Measurements from ENCODE around the gene DUSP22.
"Not testable (repeated sequence)": the region's sequence is repeated elsewhere in the genome, so short reads cannot be mapped to it uniquely, and the experiment has no call there.

The DUSP22 gene

DNA sequence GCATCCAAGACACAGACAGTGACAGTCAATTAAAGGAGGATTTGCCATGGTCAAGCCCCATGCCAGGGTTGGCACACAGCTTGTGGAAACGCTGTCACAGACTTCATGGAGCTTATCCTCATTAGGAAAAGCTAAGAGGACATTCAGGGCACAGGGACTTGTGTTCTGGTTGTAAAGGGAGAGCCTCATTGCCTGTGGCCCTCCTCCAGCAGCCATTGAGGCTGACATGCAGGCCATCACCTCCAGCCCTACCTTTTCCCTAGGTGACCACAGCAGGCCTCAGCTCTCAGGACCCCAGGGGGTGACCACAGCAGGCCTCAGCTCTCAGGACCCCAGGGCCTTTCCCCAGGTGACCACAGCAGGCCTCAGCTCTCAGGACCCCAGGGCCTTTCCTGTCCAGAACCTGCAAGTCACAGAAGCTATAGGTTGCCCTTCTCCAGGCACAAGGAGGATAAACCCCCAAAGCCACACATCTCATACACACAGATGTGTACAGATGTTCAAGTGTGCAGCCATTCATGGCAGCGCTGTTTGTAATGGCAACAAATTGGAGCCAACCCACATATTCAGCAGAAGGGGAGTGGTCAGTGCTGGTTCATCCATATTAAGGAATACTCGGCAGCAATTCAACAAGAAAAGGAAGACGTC, 26.1 kb downstream of the DUSP22 start:
- Mint-ChIP-seq H3K27me3 (ENCODE audit: low read depth) (no peaks in the 10 kb centered on the region), H3K4me3 (no peak overlapping the region)

DNA sequence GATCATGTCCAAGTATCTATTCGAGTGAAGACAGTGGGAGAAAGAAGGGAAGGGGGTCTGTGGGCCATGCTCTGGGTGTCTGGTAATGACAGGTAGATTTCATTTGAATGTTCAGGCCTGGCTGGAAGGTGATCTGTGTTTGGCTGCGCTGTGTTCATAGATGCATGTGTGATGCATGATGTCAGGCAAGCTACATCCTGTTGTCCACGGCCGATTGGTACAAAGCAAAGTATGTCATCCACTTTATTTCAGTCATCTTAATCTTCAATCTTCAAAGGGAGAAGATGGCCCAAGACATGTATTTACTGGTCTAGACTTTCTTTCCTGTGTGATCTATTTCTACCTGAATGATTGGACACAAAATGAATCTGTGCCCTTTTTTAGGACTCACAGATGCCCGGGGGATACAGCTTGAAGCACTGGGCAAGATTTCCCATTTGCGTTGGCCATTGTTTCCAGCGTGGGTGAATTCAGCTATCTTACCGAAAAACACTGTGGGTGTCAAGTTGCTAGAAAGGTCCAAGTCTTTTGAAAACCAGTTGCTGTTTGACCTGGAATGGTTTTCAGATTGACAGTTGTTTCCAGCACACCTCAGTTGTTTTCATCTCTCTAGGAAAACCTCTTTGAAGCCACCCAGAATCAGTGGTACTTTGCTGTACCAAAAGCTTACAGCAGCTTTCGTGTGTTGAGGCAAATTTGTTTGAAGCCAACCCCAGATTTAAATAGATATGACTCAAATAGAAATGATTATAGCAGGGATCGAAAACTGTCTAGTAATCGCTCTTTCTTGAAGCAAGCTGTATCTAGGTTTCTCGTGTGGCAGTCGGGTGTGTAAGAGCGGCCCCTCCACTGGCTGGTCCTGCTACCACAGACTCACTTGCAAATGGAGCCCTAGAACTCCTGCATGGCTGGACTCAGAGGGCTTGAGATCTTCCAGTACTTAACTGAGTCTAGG, 27.2 kb downstream of the DUSP22 start:
- no peak overlapping the region for H3K27ac Mint-ChIP-seq
- peaks cover 22% of the 10 kb centered on the region for H3K4me1 Mint-ChIP-seq (ENCODE audit: low read depth)
- no peaks in the 10 kb centered on the region for H3K9me3 Mint-ChIP-seq
- peaks cover 3% of the 10 kb centered on the region for H3K36me3 Mint-ChIP-seq (ENCODE audit: low read depth)
- H3K4me3 Mint-ChIP-seq, result no peak overlapping the region
- H3K27me3 Mint-ChIP-seq (ENCODE audit: low read depth), result no peaks in the 10 kb centered on the region

More for the DNA sequence above, 26.1 kb downstream of the DUSP22 start:
- H3K36me3 Mint-ChIP-seq (ENCODE audit: low read depth), result peaks cover 2% of the 10 kb centered on the region
- H3K27ac Mint-ChIP-seq, result no peak overlapping the region
- no peaks in the 10 kb centered on the region for H3K9me3 Mint-ChIP-seq
- peaks cover 22% of the 10 kb centered on the region for H3K4me1 Mint-ChIP-seq (ENCODE audit: low read depth)

DNA sequence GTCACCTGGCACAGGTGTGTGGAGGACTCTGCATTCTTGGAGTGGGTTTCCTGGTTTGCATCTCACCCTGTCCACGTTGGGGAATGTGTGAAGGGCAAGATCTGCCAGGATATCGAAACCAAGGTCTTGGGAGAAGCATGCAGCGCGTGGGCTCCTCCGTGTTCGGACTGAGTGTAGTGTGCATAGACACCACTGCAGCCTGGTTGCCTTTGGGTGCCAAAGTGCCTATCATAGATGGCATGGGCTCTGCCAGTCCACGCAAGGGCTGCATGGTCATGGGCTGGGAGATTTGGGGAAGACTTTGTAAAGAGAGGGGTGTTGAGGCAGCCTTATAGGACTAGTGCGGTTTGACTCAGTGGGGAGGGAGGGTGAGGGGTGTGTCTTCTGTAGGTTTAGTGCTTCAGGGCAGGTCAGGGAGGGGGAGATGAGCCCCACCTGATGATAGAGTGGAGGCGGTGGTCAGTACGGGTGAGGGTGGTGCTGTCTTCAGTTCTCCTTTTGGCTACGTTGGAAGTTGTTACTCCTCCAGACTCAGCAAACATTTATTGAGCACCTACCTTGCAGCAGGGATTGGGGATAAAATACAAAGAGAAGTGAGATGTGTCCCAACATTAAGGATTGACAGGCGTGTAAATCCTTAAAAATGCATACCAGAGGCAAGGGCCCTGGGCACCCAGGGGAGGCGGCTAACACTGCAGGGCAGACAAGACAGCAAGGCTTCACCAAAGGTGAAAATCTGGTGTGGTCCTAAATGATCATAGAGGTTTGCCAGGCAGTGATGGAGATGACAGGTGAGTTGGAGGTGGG, 28.3 kb downstream of the DUSP22 start:
- Mint-ChIP-seq H3K4me1 (ENCODE audit: low read depth) (peaks cover 22% of the 10 kb centered on the region), H3K27ac (no peak overlapping the region), H3K4me3 (no peak overlapping the region), H3K36me3 (ENCODE audit: low read depth) (peaks cover 5% of the 10 kb centered on the region), H3K9me3 (no peaks in the 10 kb centered on the region), H3K27me3 (ENCODE audit: low read depth) (no peaks in the 10 kb centered on the region)

DNA sequence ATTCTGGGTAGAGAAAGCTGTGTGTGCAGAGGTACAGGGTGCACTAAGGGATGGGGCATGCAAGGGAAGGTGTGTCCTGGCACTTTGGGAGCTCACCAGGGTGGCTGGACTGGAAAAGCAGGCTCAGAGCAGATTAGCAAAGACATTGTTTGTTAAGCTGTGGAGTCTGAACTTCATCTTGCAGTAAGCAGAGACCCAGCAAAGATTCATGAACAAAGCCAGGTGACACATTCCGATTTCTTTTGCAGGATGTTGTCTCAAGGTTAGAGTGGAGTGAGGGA, 28.8 kb downstream of the DUSP22 start:
- Mint-ChIP-seq H3K4me3 (no peak overlapping the region), H3K27ac (no peak overlapping the region), H3K4me1 (ENCODE audit: low read depth) (peaks cover 20% of the 10 kb centered on the region), H3K9me3 (no peaks in the 10 kb centered on the region), H3K36me3 (ENCODE audit: low read depth) (peaks cover 3% of the 10 kb centered on the region), H3K27me3 (ENCODE audit: low read depth) (no peaks in the 10 kb centered on the region)

DNA sequence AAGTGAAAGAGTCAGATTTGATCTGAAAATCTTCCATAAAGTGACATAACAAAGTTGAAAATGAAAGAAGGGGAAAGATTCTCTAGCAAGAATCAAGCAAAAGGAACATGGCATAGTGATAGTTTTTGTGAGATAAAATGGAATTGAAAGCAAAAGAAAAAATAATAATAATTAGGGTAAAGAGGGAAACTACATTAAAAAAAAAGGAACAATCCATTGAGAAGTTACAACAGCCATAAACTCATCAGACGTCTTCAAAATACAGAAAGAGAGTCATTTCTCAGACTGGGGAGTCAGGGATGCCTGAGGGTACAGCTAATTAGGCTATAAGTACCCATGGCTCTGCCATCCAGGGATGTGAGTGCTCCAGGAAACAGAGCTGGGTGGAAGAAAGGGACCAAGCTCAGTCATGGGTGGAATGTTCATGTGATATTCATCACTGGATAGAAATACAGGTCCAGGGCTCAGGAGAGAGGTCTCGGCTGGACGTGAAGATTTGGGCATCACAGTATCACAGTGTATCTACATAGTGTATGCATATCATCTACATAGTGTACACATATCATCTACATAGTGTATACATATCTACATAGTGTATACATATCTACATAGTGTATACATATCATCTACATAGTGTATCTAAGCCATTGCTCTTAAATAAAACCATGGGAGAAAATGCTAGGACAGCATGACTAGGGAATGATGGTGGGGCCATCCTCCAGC, 29.4 kb downstream of the DUSP22 start:
- Mint-ChIP-seq H3K27me3 (ENCODE audit: low read depth) (no peaks in the 10 kb centered on the region), H3K4me1 (ENCODE audit: low read depth) (peaks cover 20% of the 10 kb centered on the region), H3K4me3 (no peak overlapping the region), H3K27ac (no peak overlapping the region), H3K9me3 (no peaks in the 10 kb centered on the region), H3K36me3 (ENCODE audit: low read depth) (peaks cover 5% of the 10 kb centered on the region)

DNA sequence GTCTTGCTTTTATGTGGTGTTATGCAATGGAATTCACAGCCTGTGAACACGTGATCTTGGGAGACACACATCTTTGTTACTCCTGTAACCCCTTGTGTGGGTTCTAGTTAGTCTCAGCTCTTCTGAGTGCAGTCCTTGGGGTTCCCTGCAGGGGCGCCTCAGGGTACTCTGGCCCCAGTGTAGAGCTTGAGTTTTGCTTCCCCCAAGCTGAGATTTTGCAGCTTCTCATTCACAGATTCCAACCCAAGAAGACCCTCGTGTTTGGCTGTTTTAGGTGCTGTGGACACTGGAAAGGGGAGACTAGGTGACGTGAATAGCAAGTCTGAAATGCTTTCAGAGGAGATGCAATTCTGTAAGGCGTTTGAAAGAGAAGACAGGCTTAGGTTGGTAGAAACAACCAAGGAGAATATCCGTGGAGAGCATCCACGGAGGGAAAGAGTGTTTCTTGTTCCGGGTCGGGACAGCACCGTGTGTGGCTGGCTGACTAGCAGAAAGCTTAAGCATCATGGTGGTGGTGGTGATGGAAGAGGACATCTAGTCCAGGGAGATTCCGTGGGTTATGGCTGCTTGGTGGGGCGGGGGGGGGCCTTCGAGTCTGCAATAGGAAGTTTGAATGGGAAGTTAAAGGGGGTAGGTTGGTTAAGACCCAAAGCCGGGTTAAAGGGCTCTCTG, 30.1 kb downstream of the DUSP22 start:
- peaks cover 6% of the 10 kb centered on the region for H3K36me3 Mint-ChIP-seq (ENCODE audit: low read depth)

DNA sequence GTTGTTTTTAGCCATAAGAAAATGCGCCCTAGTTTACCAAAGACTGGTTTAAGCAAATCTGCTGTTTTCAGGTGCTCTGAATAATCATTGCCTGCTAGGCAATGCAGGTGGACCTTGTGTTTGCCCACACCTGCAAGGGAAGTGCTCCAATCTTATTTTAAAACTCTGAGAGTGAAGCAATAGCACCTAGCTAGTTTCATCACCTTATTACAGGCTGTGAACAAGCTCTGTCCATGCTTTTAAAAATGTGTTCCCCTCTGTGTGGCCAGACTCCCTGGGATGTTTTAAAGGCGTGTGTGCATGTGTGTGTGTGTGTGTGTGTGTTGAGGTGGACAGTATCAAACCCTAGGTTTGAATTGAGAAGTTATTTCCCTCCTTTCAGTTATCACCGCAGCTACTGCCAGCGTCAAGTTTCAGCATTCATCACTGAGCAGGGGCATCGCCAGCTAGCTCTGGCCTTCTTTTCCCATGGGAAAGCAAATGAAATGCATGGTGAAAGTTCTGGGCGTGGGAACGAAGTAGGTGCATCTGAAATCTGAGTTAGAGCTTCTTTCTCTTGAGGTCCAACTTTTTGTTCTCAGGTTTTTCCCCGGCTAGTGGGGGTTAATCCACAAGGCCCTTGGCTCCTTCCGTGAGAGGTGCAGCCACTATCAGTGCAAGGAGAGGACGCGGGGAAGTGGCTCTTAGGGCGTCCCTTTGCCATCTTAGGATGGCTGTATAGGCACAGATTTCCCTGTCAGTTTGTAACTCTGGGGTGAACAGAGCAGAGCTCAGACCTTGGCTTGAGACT, 30.8 kb downstream of the DUSP22 start:
- no peak overlapping the region for H3K27ac Mint-ChIP-seq
- H3K36me3 Mint-ChIP-seq (ENCODE audit: low read depth), result peaks cover 10% of the 10 kb centered on the region
- no peaks in the 10 kb centered on the region for H3K27me3 Mint-ChIP-seq (ENCODE audit: low read depth)
- no peaks in the 10 kb centered on the region for H3K9me3 Mint-ChIP-seq
- peaks cover 13% of the 10 kb centered on the region for H3K4me1 Mint-ChIP-seq (ENCODE audit: low read depth)
- no peak overlapping the region for H3K4me3 Mint-ChIP-seq

More for the DNA sequence above, 30.1 kb downstream of the DUSP22 start:
- Mint-ChIP-seq H3K9me3 (no peaks in the 10 kb centered on the region), H3K4me3 (no peak overlapping the region), H3K27me3 (ENCODE audit: low read depth) (no peaks in the 10 kb centered on the region), H3K4me1 (ENCODE audit: low read depth) (peaks cover 14% of the 10 kb centered on the region), H3K27ac (no peak overlapping the region)

DNA sequence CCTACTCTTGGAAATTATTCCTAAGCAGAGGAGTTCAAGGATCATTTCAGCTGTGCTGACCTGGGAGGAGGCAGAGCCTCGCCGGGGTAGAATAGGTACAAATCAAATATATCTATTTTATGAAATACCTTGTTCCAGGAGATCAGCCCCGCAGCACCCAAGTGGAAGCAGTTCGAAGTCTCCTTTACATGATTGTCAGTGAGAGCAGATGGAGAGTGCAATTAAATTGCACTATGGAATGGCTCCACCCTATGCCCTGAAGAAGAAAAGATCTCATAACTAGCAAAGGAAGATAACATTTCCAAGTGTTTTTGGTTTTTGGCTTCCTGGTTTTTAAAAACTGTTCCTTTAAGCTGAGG, 31.4 kb downstream of the DUSP22 start:
- Mint-ChIP-seq H3K27ac (no peak overlapping the region), H3K4me3 (no peak overlapping the region), H3K27me3 (ENCODE audit: low read depth) (no peaks in the 10 kb centered on the region), H3K36me3 (ENCODE audit: low read depth) (peaks cover 10% of the 10 kb centered on the region), H3K4me1 (ENCODE audit: low read depth) (peaks cover 10% of the 10 kb centered on the region), H3K9me3 (no peaks in the 10 kb centered on the region)

DNA sequence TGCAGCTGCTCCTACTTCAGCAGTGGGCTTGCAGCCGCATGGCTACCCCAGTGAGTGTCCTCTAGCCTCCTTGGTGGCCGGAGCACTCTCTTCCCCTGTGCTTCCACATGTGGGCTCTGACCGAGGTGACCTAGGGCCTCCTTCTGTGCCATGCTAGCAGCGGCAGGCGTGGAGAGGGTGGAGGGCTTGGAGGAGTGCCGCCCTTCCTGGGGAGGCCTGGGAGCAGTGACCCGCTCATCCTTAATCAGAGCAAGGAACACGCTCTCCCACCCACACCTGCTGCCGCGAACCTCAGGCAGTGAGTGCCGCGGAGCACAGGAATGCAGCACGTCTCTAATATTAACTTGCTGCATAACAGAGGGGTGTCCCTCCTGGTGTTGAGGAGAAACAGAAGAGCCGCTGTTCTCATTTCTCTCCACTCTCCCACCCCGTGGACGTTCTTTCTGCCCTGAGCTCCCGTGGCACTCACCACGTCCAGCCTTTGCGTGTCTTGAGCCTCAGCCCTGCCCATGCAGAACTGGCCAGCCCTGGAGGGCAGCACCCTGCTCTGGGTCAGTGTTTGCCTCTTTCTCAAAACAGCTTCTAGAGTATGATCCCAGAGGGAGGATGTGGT, 31.9 kb downstream of the DUSP22 start:
- no peaks in the 10 kb centered on the region for H3K9me3 Mint-ChIP-seq
- H3K27me3 Mint-ChIP-seq (ENCODE audit: low read depth), result no peaks in the 10 kb centered on the region
- no peak overlapping the region for H3K4me3 Mint-ChIP-seq

DNA sequence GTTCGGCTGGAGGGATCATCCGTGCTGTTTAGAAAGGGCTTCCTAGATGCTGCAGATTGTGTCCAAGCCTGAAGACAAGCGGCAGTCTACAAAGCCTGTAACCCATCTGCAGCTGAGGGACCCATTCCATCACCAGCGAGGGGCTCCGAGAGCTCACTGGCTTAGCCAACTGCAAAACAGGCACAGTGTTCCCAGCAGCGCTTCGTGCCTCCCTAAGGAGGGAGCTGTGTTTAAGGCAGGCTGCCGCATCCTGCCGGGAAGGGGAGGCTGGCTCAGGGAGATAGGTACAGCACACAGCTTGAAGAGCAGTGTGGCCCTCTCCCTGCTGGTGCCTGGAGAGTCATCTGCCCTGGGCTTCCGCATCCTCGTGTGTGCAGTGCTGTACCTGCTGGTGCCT, 32.4 kb downstream of the DUSP22 start:
- Mint-ChIP-seq H3K27me3 (ENCODE audit: low read depth) (no peaks in the 10 kb centered on the region), H3K27ac (no peak overlapping the region), H3K4me1 (ENCODE audit: low read depth) (peaks cover 4% of the 10 kb centered on the region), H3K9me3 (no peaks in the 10 kb centered on the region), H3K36me3 (ENCODE audit: low read depth) (peaks cover 10% of the 10 kb centered on the region), H3K4me3 (no peak overlapping the region)

More for the DNA sequence above, 31.9 kb downstream of the DUSP22 start:
- peaks cover 8% of the 10 kb centered on the region for H3K4me1 Mint-ChIP-seq (ENCODE audit: low read depth)
- H3K36me3 Mint-ChIP-seq (ENCODE audit: low read depth), result peaks cover 10% of the 10 kb centered on the region
- H3K27ac Mint-ChIP-seq, result no peak overlapping the region

DNA sequence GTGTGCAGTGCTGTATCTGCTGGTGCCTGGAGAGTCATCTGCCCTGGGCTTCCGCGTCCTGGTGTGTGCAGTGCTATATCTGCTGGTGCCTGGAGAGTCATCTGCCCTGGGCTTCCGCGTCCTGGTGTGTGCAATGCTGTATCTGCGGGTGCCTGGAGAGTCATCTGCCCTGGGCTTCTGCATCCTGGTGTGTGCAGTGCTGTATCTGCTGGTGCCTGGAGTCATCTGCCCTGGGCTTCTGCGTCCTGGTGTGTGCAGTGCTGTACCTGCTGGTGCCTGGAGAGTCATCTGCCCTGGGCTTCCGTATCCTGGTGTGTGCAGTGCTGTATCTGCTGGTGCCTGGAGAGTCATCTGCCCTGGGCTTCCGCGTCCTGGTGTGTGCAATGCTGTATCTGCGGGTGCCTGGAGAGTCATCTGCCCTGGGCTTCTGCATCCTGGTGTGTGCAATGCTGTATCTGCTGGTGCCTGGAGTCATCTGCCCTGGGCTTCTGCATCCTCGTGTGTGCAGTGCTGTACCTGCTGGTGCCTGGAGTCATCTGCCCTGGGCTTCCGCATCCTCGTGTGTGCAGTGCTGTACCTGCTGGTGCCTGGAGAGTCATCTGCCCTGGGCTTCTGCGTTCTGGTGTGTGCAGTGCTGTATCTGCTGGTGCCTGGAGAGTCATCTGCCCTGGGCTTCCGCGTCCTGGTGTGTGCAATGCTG, 33.0 kb downstream of the DUSP22 start:
- not testable (repeated sequence) for H3K9me3 Mint-ChIP-seq; H3K4me1 Mint-ChIP-seq (ENCODE audit: low read depth); H3K4me3 Mint-ChIP-seq; H3K27me3 Mint-ChIP-seq (ENCODE audit: low read depth); H3K27ac Mint-ChIP-seq
- peaks cover 10% of the 10 kb centered on the region for H3K36me3 Mint-ChIP-seq (ENCODE audit: low read depth)

DNA sequence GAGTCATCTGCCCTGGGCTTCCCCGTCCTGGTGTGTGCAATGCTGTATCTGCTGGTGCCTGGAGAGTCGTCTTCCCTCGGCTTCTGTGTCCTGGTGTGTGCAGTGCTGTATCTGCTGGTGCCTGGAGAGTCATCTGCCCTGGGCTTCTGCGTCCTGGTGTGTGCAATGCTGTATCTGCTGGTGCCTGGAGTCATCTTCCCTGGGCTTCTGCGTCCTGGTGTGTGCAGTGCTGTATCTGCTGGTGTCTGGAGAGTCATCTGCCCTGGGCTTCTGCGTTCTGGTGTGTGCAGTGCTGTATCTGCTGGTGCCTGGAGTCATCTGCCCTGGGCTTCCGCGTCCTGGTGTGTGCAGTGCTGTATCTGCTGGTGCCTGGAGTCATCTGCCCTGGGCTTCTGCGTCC, 33.8 kb downstream of the DUSP22 start:
- peaks cover 10% of the 10 kb centered on the region for H3K36me3 Mint-ChIP-seq (ENCODE audit: low read depth)
- not testable (repeated sequence) for H3K27me3 Mint-ChIP-seq (ENCODE audit: low read depth); H3K9me3 Mint-ChIP-seq; H3K27ac Mint-ChIP-seq; H3K4me3 Mint-ChIP-seq; H3K4me1 Mint-ChIP-seq (ENCODE audit: low read depth)

All from T-helper 1 cell treated with Interleukin-12 subunit alpha and Interleukin-12 subunit beta and Interleukin-4 antibody, amounts not matched to agents 30 μg/mL and 1 μg/mL, for 36 hours (primary cell).